Jurkat, Clone E6-1 (cell line): ENCODE data around the gene FAM124A. TPM values are rescaled to one million over a fixed set of nuclear protein-coding genes. Genes with fewer than 3 reads are reported as not detected.

Experiments used
- DNase-seq: peaks from one replicate; pipeline ENCODE4 v3.0.0-alpha.2; 2011; ENCODE audit warnings: low read depth, low spot score
- H3K4me3 ChIP-seq: 2 replicates; pipeline ENCODE4 v1.5.1; 2011; ENCODE audit warnings: mild to moderate bottlenecking, low read length, control low read depth, moderate library complexity
- polyA plus RNA-seq: library from polyadenylated mRNA; unstranded; fragments of >200 nt; gene quantifications from one replicate; pipeline ENCODE4 v1.2.1, GENCODE V29; 2012; ENCODE audit warnings: missing spikeins; ENCODE audit not compliant: insufficient read length, insufficient read depth

The FAM124A gene, protein sequence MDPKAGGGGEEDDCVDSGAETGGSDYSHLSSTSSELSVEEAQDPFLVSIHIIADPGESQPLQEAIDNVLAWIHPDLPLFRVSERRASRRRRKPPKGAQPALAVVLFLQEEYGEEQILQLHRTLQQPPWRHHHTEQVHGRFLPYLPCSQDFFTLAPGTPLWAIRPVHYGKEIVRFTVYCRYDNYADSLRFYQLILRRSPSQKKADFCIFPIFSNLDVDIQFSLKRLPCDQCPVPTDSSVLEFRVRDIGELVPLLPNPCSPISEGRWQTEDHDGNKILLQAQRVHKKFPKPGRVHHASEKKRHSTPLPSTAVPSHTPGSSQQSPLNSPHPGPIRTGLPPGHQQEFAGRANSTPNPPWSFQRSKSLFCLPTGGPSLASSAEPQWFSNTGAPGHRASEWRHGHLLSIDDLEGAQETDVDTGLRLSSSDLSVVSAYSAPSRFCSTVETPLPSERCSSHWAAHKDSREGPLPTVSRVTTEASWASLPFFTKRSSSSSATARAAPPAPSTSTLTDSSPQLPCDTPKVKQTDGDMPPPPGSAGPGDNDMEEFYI
- 4.0 TPM for polyA plus RNA-seq

DNA sequence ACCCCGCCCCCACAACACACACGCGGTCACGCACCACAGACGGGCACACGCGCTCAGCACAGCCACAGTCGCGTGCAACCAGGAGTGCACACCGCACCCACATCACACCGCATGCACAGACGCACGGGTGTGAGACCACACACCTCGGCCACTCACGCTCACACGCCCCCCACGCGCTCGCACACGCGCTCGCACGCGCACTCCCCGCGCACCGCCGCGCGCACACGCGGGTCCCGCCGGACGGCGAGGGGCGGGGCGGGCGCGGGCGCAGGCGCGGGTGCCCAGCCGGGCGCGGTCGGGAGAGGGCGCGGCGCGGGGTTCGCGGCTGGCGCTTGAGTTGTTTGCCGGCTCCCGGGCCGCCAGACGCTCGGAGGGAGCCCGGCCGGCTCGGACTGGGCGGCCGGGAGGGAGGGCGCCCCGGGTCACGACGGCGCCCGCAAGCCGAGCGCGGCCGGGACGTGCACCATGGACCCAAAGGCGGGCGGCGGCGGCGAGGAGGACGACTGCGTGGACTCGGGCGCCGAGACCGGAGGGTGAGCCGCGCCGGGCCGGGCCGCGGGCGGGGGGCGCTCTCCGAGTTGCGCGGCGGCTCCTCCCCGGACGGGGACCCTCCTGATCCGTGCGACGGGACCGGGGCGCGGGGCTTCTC, at the start of gene FAM124A:
TSS of gene FAM124A (plus strand) at position 362 of the 649 bp plus-strand sequence. CDS start at position 466, 104 bp downstream.
- peak; percentile 25 for DNase-seq

DNA sequence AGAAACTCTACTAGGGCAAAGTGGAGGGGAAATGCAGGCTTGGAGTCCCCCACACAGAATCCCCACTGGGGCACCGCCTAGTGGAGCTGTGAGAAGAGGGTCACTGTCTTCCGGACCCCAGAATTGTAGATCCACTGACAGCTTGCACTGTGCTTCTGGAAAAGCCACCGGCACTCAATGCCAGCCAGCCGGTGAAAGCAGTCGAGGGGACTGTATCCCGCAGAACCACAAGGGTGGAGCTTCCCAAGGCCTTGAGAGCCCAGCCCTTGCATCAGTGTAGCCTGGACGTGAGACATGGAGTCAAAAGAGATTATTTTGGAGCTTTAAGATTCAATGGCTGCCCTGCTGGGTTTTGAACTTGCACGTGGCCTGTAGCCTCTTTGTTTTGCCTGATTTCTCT, 47.2 kb upstream of the FAM124A start:
- DNase-seq = no peak
- no peak overlapping the region for H3K4me3 ChIP-seq

More for the DNA sequence above, at the start of gene FAM124A:
- H3K4me3 ChIP-seq = peak within 1 kb of the TSS; percentile 67

GRCh38 chr13:51175639-51176038, 46.6 kb upstream of the FAM124A start:
- H3K4me3 ChIP-seq = no peak overlapping the region
- no peak for DNase-seq

DNA sequence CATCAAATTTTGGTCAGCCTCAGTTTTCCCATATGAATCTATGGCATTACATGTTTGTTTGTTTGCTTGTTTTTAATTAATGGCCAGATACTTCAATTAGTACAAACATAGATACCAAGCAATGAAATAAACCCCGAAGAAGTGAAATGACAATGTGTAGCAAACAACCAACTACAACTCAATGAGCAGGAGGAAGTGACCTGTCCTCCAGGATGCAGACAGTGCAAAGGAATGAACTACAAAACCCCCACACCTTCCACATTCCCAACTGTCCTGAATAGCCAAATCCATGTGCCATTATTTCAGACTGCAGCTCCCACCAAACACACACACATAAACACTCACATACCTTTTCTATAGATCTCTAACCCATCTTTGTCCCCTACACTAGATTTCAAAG, 45.0 kb upstream of the FAM124A start:
- DNase-seq = no peak
- H3K4me3 ChIP-seq = no peak overlapping the region

GRCh38 chr13:51178456-51179074, 43.6 kb upstream of the FAM124A start:
- no peak for DNase-seq
- H3K4me3 ChIP-seq = no peak overlapping the region

GRCh38 chr13:51179432-51179971, 42.7 kb upstream of the FAM124A start:
- H3K4me3 ChIP-seq = no peak overlapping the region
- DNase-seq = no peak

DNA sequence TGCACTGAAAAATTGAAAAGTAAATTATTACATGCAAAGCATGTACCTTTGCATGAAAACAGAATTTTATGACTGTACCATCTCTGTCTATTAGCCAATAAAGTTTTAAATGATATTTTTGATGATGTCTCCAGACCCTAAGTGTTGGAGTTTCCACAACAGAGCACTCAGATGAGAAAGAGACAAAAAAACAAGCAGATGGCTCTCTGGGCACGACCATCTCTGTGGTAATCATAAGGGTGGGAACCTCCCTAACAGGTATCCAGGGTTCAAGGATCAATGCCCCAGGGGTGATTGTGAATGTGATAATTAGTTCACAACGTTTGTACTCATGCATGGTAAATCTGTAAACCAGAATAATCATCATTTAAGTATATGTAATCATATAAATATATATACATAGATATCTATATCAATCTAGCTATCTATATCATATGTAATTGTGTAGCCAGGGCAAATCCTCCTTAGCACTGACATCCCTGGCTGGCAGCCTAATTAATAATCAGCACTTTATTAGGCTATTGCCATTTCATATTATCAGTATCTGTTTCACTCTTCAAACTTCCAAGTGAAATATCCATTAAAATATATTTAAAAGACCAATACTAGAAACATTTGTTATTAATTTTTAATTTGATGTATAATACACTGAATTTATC, 41.2 kb upstream of the FAM124A start:
- no peak overlapping the region for H3K4me3 ChIP-seq
- DNase-seq = no peak

GRCh38 chr13:51181786-51182383, 40.3 kb upstream of the FAM124A start:
- no peak for DNase-seq
- no peak overlapping the region for H3K4me3 ChIP-seq

DNA sequence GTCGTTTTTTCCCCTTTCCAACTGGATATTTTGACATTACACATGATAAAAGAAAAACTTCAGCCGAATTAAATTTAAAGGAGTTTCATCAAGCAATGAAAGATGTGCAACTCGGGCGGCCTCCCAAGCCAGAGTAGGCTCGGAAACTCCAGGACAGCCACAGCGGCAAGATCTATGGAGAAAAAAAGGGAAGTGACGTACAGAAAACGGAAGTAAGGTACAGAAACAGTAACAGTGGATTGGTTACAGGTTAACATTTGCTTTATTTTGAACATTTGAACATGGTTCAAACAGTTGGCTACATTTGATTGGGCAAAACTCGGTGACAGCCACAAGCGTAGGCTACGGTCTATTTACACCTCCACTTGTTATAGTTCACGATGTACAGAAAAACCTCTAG, 30.5 kb upstream of the FAM124A start:
- DNase-seq = no peak
- H3K4me3 ChIP-seq = no peak overlapping the region

GRCh38 chr13:51192348-51192747, 29.9 kb upstream of the FAM124A start:
- H3K4me3 ChIP-seq = no peak overlapping the region

DNA sequence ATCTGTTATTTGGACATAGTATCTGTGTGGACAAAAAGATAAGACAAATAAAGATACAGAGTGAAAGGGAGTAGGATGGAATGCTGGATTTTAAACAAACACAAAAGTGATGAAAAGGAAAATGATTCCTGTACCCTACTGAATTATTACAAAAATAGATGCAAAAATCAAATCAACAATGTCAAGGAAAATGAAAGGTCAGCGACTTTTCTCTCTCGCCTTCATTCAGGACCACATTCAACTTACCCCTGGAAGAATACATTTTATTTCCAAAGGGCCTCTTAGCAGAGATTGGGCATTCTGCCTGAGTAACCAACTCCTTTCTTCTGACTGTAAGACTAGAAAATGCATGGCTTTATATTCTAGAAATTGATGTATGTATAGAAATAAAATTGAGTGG, 28.8 kb upstream of the FAM124A start:
- no peak for DNase-seq
- no peak overlapping the region for H3K4me3 ChIP-seq

More at GRCh38 chr13:51192348-51192747, 29.9 kb upstream of the FAM124A start:
- DNase-seq = no peak

DNA sequence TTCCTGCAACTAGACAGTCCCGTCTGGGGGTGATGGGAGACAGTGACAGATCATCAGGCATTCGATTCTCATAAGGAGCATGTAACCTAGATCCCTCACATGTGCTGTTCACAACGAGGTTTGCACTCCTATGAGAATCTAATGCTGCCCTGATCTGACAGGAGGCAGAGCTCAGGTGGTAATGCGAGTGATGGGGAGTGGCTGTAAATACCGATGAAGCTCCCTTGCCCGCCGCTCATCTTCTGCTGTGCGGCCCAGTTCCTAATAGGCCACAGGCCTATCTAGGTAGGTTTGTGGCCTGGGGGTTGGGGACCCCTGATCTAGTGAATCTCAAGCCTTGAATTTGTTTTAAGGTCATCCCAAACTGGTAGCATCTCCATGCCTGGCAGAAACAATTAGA, 27.3 kb upstream of the FAM124A start:
- no peak overlapping the region for H3K4me3 ChIP-seq
- no peak for DNase-seq

- H3K4me3 ChIP-seq = no peak overlapping the region
- no peak for DNase-seq
These were observed 20.3 kb upstream of the FAM124A start for GRCh38 chr13:51201886-51202285.

GRCh38 chr13:51202477-51203046, 19.6 kb upstream of the FAM124A start:
- DNase-seq = no peak
- no peak overlapping the region for H3K4me3 ChIP-seq

DNA sequence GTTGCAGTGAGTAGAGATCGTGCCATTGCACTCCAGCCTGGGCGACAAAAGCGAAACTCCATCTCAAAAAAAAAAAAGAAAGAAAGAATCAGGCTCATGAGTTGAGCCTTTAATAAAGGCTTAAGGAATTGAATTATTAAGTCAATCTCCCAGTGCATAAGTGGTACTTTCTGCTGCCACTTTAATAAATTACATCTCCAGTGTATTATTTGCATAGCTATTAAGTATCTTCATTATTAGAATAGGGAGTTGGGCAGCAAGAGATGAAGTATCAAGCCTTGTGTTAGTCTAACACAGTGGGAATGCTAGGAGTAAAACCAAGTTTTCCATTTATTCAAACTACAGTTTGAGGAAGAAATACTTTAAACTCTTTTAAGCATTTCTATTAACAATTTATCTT, 15.6 kb upstream of the FAM124A start:
- no peak overlapping the region for H3K4me3 ChIP-seq
- DNase-seq = no peak

GRCh38 chr13:51207881-51208280, 14.3 kb upstream of the FAM124A start:
- DNase-seq = no peak
- no peak overlapping the region for H3K4me3 ChIP-seq

GRCh38 chr13:51208716-51209115, 13.5 kb upstream of the FAM124A start:
- H3K4me3 ChIP-seq = no peak overlapping the region
- no peak for DNase-seq

- no peak for DNase-seq
These were observed 10.3 kb upstream of the FAM124A start for GRCh38 chr13:51211910-51212309.

More at GRCh38 chr13:51211910-51212309, 10.3 kb upstream of the FAM124A start:
- H3K4me3 ChIP-seq = no peak overlapping the region
